ENCODE results near the gene AAMP. TPM values are rescaled to one million over a fixed set of nuclear protein-coding genes. Genes with fewer than 3 reads are reported as not detected.

AAMP gene
- total and polyA plus RNA-seq, 12 donors = 54.8 to 314 (median 110) TPM

- peaks cover 3 to 26% of the 10 kb centered on the region in 2 donors for H3K4me1 ChIP-seq (replicated peaks in 1 of 2)
- no peak overlapping the region for H3K27ac ChIP-seq
- no peak overlapping the region for H3K4me3 ChIP-seq
- intact Hi-C loops (cut with DNase I) = loop anchor here (5.0 kb wide), 1 partner anchor 96 kb away; no protein-coding TSS in a partner anchor
- no peak for DNase-seq
- H3K9me3 ChIP-seq (replicated peaks in 1 of 3) = no peaks in the 10 kb centered on the region
- 85 to 100% (median 94%) methylated on average over 1 of the region's 1 CpG for WGBS, 4 donors
- H3K36me3 ChIP-seq (replicated peaks in 1 of 2) = no peaks in the 10 kb centered on the region
- TF ChIP-seq POLR2A (IDR thresholded peaks at IDR 0.05) (no peak), CTCF (IDR thresholded peaks at IDR 0.05) (no peak)
- no peaks in the 10 kb centered on the region for H3K27me3 ChIP-seq
Observed at GRCh38 chr2:218296200-218296599, 26.3 kb upstream of the AAMP start.

GRCh38 chr2:218295029-218295428, 25.1 kb upstream of the AAMP start:
- H3K27ac ChIP-seq = peak overlapping the region in 2 of 5 donors; percentile 18 to 41

GRCh38 chr2:218294430-218295022, 24.6 kb upstream of the AAMP start:
- Histone ChIP-seq H3K27me3 (no peaks in the 10 kb centered on the region), H3K4me3 (no peak overlapping the region), H3K9me3 (replicated peaks in 1 of 3) (no peaks in the 10 kb centered on the region), H3K4me1 (replicated peaks in 1 of 2) (peaks cover 20 to 43% of the 10 kb centered on the region in 2 donors), H3K27ac (peak overlapping the region in 2 of 5 donors; percentile 18 to 36), H3K36me3 (replicated peaks in 1 of 2) (no peaks in the 10 kb centered on the region)
- intact Hi-C loops (cut with DNase I) = loop anchor here (5.0 kb wide), 1 partner anchor 98 kb away; no protein-coding TSS in a partner anchor
- TF ChIP-seq CTCF (IDR thresholded peaks at IDR 0.05) (no peak), POLR2A (IDR thresholded peaks at IDR 0.05) (no peak)
- DNase-seq = no peak
- 78 to 87% (median 83%) methylated on average over 5 of the region's 5 CpGs for WGBS, 4 donors

More at GRCh38 chr2:218295029-218295428, 25.1 kb upstream of the AAMP start:
- 47 to 60% (median 59%) methylated on average over 7 of the region's 7 CpGs for WGBS, 4 donors
- H3K9me3 ChIP-seq (replicated peaks in 1 of 3) = no peaks in the 10 kb centered on the region
- H3K36me3 ChIP-seq (replicated peaks in 1 of 2) = no peaks in the 10 kb centered on the region
- H3K4me1 ChIP-seq (replicated peaks in 1 of 2) = peaks cover 15 to 38% of the 10 kb centered on the region in 2 donors
- H3K27me3 ChIP-seq = no peaks in the 10 kb centered on the region
- DNase-seq = no peak
- no peak overlapping the region for H3K4me3 ChIP-seq
- intact Hi-C loops (cut with DNase I) = loop anchor here (5.0 kb wide), 1 partner anchor 97 kb away; no protein-coding TSS in a partner anchor
- TF ChIP-seq POLR2A (IDR thresholded peaks at IDR 0.05) (no peak), CTCF (IDR thresholded peaks at IDR 0.05) (no peak)

- Histone ChIP-seq H3K27me3 (no peaks in the 10 kb centered on the region), H3K9me3 (replicated peaks in 1 of 3) (no peaks in the 10 kb centered on the region), H3K4me3 (no peak overlapping the region), H3K27ac (peak overlapping the region in 4 of 5 donors; percentile 36 to 97 (median 95)), H3K4me1 (replicated peaks in 1 of 2) (peaks cover 20 to 49% of the 10 kb centered on the region in 2 donors), H3K36me3 (replicated peaks in 1 of 2) (no peaks in the 10 kb centered on the region)
- WGBS, 4 donors = 60 to 71% (median 63%) methylated on average over 5 of the region's 5 CpGs
- intact Hi-C loops (cut with DNase I) = no loop called here
- DNase-seq = no peak
- no peak for TF ChIP-seq POLR2A (IDR thresholded peaks at IDR 0.05)
- TF ChIP-seq CTCF (IDR thresholded peaks at IDR 0.05) = no peak
Observed at GRCh38 chr2:218293715-218294429, 23.9 kb upstream of the AAMP start.

Data from adrenal gland (tissue), 12 donors.